AG04450 (cell line): ENCODE data around the gene GRIA4. TPM values are rescaled to one million over a fixed set of nuclear protein-coding genes. Genes with fewer than 3 reads are reported as not detected.

ENCODE experiments used
- CTCF ChIA-PET: fragments of 300-600, 350-600 bp; formaldehyde crosslinking; extraction: SDS; loops from one replicate; lab custom pipeline; 2022; ENCODE audit warnings: antibody characterized with exemption, inconsistent platforms; lab: Charles Lee
- POLR2A ChIA-PET: fragments of 350-600 bp; formaldehyde crosslinking; extraction: SDS; loops from one replicate; lab custom pipeline; 2021; ENCODE audit warnings: antibody characterized with exemption, inconsistent platforms; lab: Yijun Ruan, JAX
- DNase-seq: peaks from one replicate; pipeline ENCODE4 v3.0.0-alpha.2; 2011; ENCODE audit warnings: low read depth, low spot score
- H3K27ac ChIP-seq: one replicate; pipeline ENCODE4 v1.5.1; 2012; ENCODE audit warnings: low read depth, low read length, control low read depth
- H3K27me3 ChIP-seq: one replicate; pipeline ENCODE4 v1.6.0; 2012; ENCODE audit warnings: low read length; ENCODE audit not compliant: control insufficient read depth, insufficient read depth
- H3K4me3 ChIP-seq: 2 replicates; pipeline ENCODE4 v1.5.1; 2011; ENCODE audit warnings: mild to moderate bottlenecking, low read depth, low read length, control low read depth
- H3K9me3 ChIP-seq: 2 replicates; pipeline ENCODE4 v1.5.1; 2012; ENCODE audit warnings: low read length; ENCODE audit not compliant: control insufficient read depth, insufficient read depth
- polyA plus RNA-seq: library from polyadenylated mRNA; depleted of rRNA; stranded (reverse); fragments of >200 nt; gene quantifications from 2 replicates; pipeline ENCODE4 v1.2.3, GENCODE V29; 2011
- TF ChIP-seq, protein P1 (sequence below): IDR thresholded peaks from 2 replicates; pipeline ENCODE4 v1.5.1; 2011; ENCODE audit warnings: low read depth, low read length, control low read depth, inconsistent platforms

Gene GRIA4
- polyA plus RNA-seq, 1 experiment = 0.64 TPM

DNA sequence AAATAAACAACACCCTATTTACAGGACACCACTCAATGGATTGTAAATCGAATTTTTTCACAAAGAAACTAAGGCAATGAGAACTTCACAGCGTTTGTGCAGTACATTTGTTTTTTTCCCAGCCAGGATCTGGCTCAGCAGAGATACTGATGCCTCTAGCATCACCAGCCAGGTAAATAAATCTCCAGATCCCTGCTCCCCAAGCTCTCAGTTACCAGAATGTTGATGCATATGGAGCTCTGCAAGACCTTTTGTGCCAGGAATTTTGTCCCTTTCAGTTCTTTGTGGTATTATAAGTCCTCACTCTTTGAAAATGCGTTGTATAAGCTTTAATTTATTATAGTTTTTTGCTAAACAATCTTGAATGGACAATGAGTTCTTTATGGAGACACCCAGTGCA, 274.6 kb downstream of the GRIA4 start:
- Histone ChIP-seq H3K27ac (no peak overlapping the region), H3K27me3 (no peaks in the 10 kb centered on the region), H3K9me3 (no peaks in the 10 kb centered on the region), H3K4me3 (no peak overlapping the region)
- TF ChIP-seq, protein P1, sequence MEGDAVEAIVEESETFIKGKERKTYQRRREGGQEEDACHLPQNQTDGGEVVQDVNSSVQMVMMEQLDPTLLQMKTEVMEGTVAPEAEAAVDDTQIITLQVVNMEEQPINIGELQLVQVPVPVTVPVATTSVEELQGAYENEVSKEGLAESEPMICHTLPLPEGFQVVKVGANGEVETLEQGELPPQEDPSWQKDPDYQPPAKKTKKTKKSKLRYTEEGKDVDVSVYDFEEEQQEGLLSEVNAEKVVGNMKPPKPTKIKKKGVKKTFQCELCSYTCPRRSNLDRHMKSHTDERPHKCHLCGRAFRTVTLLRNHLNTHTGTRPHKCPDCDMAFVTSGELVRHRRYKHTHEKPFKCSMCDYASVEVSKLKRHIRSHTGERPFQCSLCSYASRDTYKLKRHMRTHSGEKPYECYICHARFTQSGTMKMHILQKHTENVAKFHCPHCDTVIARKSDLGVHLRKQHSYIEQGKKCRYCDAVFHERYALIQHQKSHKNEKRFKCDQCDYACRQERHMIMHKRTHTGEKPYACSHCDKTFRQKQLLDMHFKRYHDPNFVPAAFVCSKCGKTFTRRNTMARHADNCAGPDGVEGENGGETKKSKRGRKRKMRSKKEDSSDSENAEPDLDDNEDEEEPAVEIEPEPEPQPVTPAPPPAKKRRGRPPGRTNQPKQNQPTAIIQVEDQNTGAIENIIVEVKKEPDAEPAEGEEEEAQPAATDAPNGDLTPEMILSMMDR = no peak
- CTCF ChIA-PET = interaction anchor here (1.5 kb wide), 1 partner anchor 21 kb away, joined by 3 read pairs; no protein-coding TSS in a partner anchor
- DNase-seq = no peak
- POLR2A ChIA-PET = no interaction called here

DNA sequence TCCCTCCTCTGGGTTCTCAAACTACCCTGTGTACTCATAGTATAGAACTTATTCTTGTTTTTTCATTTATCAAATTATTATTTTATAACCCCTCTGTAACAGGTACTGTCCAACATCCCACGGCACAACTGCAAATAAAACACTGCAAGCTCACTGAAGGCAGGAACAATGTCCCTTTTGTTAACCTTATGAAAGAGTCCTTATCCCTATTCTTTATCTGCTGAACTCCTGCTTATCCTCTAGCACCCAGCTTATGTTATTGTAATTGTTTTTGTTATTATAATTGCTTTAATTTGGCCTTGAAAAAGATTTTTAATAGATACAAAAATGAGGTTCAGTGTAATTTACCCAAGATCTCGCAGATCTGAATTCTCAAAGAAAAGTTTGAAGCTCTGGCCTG, 281.8 kb downstream of the GRIA4 start:
- no peak overlapping the region for H3K27ac ChIP-seq
- ChIA-PET CTCF (no interaction called here), POLR2A (no interaction called here)
- TF ChIP-seq, protein P1 = no peak
- H3K27me3 ChIP-seq = no peaks in the 10 kb centered on the region
- no peaks in the 10 kb centered on the region for H3K9me3 ChIP-seq
- no peak for DNase-seq
- H3K4me3 ChIP-seq = no peak overlapping the region

DNA sequence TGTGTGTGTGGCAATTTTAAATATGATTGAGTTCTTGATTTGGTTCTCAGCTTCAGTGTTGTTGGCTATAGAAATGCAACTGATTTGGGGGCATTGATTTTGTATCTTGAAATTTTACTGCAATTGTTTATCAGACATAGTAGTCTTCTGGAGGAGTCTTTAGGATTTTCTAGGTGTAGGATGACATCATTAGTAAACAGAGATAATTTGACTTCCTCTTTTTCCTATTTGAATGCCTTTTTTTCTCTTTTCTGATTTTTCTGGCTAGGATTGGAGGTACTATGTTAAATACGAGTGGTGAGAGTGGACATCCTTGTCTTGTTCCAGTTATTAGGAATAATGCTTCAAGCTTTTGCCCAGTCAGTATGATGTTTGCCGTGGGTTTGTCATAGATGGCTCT, 287.3 kb downstream of the GRIA4 start:
- no peak overlapping the region for H3K4me3 ChIP-seq
- no peaks in the 10 kb centered on the region for H3K9me3 ChIP-seq
- ChIA-PET POLR2A (no interaction called here), CTCF (no interaction called here)
- no peak for DNase-seq
- no peak overlapping the region for H3K27ac ChIP-seq
- H3K27me3 ChIP-seq = no peaks in the 10 kb centered on the region
- TF ChIP-seq, protein P1 = no peak

DNA sequence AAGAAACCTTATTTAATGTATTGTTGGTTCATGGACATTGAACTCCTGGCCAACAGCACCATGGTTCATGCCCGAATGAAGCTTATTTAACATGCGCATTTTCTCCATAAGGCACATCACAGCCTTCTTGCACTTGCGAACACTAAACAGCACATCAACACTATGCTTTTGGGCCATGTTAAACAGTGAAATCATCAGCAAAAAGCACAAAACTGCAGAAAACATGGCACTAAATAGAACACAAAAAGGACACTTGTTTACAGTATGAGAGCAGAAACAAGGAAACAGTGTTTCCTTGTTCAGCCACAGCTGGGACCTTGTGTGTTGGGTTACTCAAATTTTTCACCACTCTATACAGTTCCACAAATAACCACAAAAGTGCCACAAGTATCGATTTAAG, 289.9 kb downstream of the GRIA4 start:
- Histone ChIP-seq H3K9me3 (no peaks in the 10 kb centered on the region), H3K27me3 (no peaks in the 10 kb centered on the region), H3K27ac (no peak overlapping the region), H3K4me3 (no peak overlapping the region)
- DNase-seq = no peak
- ChIA-PET POLR2A (no interaction called here), CTCF (no interaction called here)
- TF ChIP-seq, protein P1 = no peak

DNA sequence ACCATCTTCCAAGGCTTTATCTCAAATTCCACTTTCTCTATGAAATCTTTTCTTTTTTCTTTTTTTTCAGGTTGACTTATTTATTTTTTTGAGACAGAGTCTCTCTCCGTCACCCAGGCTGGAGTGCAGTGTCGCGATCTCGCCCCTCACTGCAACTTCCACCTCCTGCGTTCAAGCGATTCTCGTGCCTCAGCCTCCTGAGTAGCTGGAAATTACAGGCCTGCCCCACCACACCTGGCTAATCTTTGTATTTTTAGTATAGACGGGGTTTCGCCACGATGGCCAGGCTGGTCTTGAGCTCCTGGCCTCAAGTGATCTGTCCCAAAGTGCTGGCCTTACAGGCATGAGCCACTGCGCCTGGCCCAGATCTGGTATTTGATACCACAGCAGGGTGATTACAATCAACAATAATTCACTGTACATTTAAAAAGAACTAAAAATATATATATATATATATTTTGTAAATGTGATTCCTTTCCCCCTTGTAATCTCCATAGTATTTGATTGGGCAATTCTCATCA, 290.7 kb downstream of the GRIA4 start:
- H3K27ac ChIP-seq = no peak overlapping the region
- TF ChIP-seq, protein P1 = no peak
- H3K9me3 ChIP-seq = no peaks in the 10 kb centered on the region
- CTCF ChIA-PET = interaction anchor here (0.9 kb wide), 1 partner anchor 37 kb away, joined by 3 read pairs; no protein-coding TSS in a partner anchor
- POLR2A ChIA-PET = no interaction called here
- H3K27me3 ChIP-seq = no peaks in the 10 kb centered on the region
- DNase-seq = no peak
- H3K4me3 ChIP-seq = no peak overlapping the region
